Measurements from ENCODE around the gene EP400.

- TF ChIP-seq CTCF (IDR thresholded peaks at IDR 0.05) (no peak), POLR2A (IDR thresholded peaks at IDR 0.05) (no peak)
Measured at GRCh38 chr12:132129007-132129406, 179.3 kb downstream of the EP400 start.
